Endometrium (tissue), 2 donors: Measurements from ENCODE around the gene GEMIN5.
"Not testable (repeated sequence)": the region's sequence is repeated elsewhere in the genome, so short reads cannot be mapped to it uniquely, and the experiment has no call there.

Experiments used
- FAIRE-seq: peaks from 2 replicates; lab custom pipeline; 2012; peaks lifted over from hg19 to GRCh38; lab: Jason Lieb, UNC
- donor health status: control.
- donor health status: control.

The GEMIN5 gene

DNA sequence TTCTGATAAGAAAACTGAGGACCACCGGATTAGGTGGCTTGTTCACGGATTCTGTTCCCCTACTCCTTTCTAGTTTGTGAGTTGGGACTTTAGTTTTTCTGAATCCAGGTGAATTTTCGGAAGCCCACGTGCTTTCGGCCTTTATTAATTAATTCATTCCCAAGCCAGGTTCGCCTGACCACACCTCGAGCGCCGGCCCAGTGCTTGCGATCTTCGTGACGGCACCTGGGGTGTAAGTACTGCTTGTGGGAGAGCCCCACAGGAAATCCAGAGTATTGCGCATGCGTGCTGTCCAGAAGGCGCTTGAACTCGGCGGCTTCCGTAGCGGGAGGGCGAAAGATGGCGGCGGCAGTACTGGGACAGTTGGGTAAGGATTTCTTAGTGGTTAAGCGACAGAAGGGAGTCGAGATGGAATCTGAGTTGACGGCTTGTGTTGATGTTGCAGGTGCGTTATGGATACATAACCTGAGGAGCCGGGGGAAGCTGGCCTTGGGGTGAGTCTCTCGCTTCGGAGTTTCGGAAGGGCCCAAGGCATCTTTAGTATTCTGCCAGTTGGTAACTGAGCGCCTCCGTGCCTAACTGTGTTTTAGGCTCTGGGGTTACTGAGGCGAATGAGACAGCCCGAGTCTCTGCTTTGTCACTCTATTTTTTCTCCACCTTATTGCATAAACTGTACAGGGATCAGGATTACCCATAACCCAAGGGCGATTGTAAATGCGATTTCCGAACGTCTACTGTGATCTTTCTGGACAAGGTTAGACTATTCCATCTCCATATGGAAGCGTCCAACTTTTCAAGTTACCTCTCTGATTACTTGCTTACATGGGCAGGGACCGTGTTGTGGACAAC, 3.0 kb upstream of the GEMIN5 start, which contains the start of gene MRPL22:
TSS of gene MRPL22 (plus strand) at position 302 of the 849 bp plus-strand sequence. CDS start at position 340, 38 bp downstream.
- peak; percentile 37 for FAIRE-seq

DNA sequence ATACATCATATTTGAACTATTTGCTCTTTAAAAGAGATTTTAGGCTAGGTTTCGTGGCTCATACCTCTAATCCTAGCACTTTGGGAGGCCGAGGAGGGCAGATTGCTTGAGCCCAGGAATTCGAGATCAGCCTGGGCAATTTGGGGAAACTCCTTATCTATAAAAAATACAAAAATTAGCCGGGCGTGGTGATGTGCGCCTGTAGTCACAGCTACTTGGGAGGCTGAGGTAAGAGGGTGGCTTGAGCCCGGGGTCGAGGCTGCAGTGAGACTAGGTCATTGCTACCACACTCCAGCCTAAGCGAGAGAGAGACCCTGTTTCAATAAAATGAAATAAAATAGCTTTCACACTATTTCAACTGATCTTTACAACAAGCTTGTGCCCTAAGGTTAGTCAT, 2.4 kb upstream of the GEMIN5 start:
- FAIRE-seq = no peak

DNA sequence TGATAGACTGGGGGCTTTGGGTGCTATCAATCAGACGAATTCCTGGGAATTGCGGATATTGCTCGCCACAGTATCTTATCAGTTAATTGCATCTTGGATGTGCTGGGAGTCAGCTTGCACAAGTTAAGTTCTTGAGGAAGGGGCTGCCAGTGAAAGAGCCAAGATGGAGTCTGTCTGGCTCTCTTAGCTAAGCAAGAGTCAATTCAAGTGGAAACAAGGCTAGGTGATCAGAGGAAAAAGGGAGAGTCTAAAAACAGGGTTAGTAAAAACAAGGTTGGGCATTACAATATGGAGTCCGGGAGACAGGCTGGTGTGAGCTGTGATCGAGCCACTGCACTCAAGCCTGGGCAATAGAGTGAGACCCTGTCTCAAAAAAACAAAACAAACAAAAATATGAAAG, 1.4 kb upstream of the GEMIN5 start:
- FAIRE-seq = not testable (repeated sequence)

DNA sequence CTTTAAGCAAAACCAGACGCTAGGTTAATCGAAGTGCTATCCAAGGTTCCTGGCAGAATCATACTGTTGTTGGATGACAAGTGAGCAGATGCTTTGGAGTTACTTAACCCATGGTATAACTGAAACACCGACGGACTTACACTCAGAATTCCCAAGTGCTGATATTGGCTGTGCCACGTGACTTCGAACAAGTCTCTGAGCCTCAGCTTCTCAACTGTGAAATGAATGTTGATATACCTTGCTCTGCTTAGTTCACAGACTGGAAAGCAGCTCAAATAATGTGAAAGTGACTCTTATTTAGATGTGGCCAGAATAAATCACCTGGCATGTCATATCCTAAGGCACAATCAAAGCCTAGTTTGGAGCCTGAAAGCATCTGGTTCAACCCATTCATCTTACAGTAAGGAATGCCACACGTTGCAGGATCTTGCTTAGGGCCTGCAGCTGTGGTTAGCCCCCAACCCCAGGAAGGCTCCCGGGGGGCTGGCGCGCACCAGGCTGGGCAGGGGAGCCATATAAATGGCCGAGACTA, 759 bp downstream of the GEMIN5 start:
- no peak for FAIRE-seq

DNA sequence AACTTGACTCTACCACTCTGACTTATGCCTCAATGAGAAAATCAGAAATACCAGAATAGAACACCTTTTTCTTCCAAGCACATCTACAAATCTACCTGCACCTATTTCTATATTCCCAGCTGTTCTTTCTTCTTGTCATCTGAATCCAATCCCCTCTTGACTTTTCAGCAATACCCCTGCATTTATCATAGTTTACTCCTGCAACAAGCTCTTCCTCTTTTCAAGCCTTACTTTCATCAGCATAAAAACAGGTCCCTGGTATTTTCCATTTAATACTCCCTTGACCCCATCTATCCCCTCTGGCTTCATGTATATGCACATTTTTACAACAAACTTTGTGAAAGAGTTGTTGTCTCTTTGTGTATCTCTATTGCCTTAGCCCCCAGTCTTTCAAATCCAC, 3.1 kb downstream of the GEMIN5 start:
- no peak for FAIRE-seq

DNA sequence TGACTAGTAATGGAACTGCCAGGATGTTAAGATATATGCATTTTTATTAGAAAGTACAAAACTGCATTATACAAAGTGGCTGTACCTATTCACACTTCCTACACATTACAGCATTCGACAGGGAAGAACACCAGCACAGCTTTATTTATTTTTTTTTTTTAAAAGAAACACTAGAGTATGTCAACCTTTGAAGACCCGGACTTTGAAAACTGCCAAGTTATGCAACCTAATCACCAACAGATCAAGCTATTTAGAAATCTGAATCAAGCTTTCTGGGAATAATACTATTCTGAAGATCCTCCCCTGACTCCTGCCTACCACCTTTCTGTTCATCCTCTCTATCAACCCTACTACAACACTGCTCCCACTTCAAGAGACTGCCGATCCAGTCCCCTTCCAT, 4.5 kb downstream of the GEMIN5 start:
- no peak for FAIRE-seq

DNA sequence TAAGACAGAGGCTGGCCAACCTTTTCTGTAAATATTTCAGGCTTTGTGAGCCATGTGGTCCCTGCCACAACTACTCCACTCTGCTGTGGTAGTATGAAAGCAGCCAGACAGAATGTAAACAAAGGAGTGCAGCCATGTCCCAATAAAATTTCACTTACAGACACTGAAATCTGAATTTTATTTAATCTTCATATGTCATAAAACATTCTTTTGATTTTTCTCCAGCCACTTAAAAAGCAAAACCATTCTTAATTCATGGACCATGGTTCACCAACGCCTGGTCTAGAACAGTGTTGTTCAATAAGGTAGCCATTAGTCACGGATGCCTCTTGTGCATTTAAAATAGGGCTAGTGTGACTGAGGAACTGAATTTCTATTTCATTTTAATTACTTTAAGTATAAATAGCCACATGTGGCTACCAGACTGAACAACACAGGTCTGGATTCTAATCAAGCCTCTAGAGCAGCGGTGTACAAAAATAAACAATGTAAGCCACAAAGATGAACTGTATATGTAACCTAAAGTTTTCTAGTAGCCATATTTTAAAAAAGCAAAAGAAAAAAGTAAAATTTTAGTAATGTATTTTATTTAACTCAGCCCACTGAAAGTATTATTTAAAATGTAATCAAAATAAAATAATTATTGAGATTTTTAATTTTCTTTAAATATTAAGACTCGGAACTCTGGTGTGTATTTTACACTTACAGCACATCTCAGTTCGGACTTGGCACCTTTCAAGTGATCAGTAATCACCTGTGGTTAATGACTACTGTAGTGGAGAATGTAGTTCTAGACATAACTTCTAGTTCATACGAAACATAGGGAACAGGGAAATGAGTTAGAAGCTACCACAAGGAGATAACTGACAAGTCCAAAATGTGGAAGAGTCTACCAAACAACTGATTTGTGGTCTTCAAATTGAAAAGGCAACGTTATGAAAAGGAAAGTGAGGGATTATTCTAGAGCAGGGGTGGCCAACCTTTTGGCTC, 14.3 kb downstream of the GEMIN5 start:
- FAIRE-seq = no peak

DNA sequence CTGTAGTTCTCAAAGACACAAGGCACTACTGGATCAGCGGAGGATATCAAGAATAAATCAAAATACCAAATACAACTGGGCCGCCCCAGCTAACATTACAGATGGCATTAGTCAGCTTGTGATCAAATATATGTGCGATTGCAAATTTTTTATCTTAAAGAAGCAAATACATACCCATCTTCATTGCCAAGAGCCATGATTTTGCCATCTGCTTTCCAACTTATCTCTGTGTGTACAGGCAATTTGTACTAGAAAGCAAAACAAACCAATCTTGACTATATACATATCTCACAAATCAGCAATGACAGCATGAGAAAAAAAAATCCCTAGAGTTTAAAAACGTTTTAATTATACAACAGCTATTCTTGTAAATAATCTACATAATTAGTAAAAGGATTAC, 20.3 kb downstream of the GEMIN5 start:
- no peak for FAIRE-seq

DNA sequence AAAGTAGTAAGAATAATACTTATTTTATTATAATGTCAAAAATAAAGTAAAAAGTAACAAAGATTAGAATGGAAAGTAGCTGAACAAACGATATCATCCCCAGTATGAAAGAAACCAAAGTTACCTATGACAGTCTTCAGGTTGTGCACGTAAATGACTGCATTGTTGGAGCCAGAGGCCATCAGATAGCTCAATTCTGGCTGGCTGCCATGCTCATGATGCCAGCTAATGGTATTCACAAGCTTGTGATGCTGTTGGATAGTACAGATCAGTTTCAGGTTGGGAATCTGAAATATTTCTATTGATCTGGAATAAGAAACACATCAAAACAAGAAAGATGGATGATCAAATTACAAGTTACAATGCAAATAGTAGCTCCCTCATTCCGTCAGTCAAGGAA, 21.1 kb downstream of the GEMIN5 start:
- no peak for FAIRE-seq

DNA sequence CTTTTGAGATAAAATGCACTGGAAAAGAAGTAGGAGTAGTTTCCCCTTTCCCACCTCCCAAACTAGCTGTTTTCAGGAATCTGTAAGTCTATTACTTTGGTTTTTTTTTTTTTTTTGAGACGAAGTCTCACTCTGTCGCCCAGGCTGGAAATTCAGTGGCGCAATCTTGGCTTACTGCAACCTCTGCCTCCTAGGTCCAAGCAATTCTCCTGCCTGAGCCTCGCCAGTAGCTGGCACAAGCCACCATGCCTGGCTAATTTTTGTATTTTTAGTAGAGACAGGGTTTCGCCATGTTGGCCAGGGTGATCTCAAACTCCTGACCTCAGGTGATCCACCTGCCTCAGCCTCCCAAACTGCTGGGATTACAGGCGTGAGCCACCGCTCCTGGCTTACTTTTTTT, 32.4 kb downstream of the GEMIN5 start:
- not testable (repeated sequence) for FAIRE-seq

DNA sequence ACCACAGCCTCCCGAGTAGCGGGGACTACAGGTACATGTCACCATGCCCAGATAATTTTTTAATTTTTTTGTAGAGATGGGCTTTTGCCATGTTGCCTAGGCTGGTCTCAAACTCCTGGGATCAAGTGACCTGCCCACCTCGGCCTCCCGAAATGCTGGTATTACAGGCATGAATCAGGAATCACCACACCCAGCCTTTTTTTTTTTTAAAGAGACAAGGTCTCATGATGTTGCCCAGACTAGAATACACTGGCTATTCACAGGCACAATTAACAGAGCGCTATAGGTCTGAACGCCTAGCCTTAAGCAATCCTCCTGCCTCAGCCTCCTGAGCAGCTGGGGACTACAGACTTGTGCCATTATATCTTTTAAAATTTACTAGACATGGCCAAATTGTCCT, 36.1 kb downstream of the GEMIN5 start:
- FAIRE-seq = no peak

DNA sequence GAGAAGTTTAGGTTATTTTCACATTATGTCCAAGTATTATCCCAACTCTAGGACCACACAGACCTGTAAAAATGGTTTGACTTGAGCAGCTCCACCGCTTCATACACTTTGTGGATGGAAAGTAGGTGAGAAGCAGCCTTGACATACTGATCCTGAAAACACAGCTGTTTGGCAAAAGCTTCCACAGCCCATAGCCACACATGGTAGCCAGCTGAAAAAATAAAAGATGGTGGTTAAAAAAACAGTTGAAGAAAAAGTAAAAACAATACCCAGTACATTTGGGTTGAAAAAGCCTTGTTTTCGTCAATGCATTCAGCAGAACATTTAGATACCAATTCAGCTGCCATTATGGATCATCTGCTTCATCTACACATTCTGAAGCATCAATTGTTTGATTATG, 36.7 kb downstream of the GEMIN5 start:
- no peak for FAIRE-seq

DNA sequence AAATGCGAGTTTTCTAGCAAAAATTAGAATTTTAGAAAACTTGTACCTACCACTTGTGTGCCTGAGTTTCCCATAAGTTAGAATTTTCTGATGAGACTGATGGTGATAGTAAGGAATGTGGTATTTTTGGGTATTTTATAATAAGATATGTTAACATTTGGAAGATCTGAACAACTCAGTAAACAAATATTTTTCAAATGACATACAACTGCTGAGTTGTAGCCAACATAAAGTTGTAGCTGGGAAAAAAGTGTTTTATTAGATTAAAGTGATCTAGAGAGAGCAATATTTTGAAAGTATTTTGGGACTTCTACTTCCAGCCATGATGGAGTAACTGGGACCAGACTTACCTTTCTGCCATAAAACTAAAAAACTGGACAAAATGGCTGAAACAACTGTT, 37.9 kb downstream of the GEMIN5 start:
- FAIRE-seq = no peak

DNA sequence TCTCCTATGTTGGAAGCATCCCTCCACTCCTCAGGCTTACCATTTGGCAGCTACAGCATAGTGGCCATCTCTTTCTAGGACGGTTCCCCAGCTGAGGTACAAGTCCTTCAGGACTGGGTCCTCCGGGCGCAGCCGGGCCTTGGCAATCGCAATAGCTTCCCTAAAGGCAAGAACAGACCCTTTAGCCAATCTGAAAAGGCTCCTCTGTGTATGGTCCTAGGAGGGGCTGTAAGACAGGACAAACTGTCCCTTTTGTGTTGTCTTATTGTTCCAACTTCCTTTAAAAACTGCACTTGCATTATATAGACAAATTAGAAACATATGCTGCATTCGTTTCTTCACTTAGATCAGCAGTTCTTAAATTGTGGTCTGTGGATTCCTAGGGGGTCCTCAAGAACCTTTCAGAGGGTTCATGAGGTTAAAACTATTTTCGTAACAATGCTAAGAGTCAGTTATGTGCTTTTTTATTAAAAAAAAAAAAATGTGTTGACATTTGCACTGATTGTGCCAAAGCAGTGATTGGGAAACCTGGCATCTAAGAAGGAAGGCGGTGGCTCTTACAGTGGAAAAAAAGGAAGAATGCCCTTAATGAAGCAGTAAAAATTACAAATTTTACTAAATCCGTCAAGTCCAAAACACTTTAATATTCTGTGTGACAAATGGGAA, 38.7 kb downstream of the GEMIN5 start:
- FAIRE-seq = no peak

DNA sequence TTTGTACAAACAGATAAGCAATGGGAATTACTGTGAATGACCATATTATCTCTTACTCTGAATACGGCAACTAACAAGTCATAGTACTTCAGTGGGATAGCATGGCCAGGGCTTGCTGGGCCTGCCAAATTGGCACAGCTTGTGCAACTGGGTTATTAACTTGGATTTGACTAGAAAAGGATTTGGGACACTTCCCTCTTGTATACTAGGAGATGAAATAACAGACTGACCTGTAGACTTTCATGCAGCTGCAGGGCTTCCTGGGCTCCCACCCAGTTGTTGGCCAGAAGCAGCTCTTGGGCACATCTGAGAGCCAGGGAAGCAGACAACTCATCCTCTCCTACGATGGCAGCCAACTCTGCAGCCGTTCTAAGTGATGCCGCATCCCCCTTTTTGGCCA, 39.8 kb downstream of the GEMIN5 start:
- FAIRE-seq = no peak

DNA sequence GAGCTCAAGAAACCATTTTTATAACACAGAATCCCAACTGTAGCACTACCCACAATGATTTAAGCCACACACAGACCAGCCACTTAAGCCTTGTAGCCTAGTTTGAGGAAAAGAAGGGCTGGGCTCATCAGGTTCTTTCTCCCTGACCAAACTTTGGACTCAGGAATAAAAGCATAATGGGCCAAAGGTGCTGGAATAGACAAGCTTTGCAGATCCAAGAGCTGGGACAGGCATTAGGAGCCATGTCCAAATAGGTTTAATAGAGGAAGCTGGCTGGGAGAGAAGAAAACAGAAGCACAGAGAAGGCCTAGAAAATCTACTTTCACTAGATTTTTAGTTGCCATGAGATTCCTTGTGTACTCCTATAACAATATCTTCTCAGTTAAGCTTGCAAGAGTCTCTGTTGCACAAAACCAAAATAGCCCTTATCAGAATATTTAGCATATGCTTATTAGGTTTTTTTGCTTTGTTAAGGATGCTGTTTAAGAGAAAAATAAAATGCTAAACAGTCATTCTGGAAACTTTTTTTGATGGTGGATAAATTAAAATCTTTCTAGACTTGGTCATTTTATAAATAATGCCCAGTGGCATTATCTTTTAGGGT, 41.3 kb downstream of the GEMIN5 start:
- no peak for FAIRE-seq

DNA sequence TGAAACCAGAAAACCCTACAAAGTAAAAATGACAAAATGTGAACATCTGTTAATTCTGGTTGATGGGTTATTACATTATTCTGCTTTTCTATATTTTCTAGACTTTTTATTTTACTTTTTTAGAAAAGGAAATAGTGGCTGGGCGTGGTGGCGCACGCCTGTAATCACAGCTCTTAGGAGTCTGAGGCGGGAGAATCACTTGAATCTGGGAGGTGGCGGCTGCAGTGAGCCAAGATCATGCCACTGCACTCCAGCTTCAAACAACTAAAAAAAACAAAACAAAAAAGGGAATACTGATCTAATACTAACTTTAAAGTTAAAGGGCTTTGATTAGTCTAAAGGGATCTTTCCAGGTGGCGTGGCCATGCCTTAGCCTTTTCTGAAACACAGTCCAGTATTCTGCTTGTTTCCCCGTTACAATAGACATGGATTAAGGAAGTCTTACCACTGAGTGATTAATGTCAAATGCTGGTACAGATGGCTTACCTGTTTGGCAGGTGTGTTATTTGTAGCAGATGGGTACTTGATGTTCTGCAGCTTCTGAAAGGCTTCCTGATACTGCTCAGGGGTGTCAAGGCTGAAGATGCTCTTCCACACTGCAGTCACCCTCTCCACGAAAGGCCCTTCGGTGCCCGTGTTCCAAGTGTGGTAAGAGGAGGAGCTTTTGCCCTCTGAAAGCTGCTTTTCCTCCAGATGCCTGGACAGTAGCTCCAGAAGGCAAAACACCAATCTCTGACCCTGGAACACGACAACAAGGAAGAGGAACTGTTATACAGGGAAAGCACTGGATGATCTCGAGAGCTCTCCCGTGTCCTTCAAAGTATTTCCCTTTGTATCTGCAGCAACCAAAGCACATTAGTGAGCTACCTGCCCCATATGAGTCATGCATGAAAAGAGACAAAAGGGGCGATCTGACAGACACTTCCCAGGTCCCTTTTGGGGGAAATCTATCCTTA, 42.1 kb downstream of the GEMIN5 start:
- FAIRE-seq = no peak

DNA sequence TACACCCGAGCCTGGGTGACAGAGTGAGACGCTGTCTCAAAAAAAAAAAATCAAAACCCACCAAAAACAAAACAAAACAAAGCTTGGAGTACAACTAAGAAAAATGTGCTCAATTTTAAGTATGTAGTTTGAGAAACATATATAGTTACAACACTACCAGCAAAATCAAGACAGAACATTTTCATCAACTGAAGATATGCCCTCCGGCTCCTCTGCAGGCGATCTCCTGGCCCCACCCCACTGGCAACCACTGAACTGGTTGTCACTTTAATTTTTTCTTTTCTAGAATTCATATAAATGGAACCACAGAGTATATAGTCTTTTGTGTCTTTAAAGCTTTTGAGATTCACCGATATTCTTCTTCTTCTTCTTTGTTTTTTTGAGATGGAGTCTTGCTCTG, 44.6 kb downstream of the GEMIN5 start:
- no peak for FAIRE-seq

DNA sequence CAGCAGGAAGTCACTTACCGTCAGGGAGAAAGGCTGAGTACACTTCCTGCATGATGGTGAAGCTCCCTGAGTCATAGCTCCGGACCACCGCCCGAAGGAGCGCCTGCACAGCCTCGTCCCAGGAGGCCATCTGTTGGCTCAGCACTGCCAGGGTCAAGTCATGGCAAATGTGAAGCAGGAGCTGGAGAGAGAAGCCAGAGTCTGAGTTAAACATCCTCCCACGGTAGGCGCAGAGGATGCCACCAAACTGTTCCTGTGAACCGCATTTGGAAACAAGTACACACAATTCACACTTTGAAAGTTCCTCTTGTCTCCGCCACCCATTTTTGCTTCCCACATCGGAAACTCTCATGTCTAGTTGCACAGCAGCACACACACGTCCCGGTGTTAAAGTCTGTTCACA, 45.6 kb downstream of the GEMIN5 start:
- no peak for FAIRE-seq

DNA sequence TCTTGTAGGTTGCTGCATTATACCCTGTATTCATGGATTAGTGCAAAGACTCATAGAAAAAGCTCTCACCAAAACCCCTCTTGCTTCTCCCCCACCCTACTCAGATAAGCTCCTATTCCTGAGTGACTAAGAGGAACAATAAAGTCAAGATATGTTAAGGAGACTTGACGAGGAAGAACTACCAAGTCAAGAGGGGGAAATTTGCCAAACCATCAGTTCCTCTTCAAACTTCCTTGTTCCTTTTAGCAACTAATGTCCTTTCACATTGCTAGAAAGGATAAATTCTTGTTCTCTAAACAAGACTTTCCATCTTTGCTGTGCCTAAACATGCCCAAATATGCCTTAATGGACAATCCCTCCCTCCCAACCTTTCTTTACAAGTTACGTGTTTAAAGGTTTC, 52.6 kb downstream of the GEMIN5 start:
- FAIRE-seq = no peak

DNA sequence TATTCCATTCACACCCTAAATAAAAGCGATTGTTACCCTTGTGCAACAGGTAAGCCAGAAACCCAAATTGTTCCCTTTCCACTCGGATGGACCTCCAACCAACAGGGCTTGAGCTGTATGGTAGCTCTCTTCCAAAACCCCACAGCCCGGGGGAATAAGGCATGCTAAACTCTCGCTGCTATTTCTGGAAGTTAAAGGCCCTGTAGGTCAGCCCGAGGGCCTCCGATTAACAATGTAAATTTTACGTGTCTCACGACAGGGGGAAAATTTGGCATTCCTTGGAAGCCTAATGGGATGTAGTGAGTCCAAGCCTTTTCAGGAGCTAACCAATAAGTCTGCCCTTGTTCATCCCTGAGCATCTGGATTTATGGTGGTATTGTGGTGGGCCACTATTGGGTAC, 53.6 kb downstream of the GEMIN5 start:
- no peak for FAIRE-seq
